GM12891 (cell line): ENCODE data around the gene DHX15. TPM values are rescaled to one million over a fixed set of nuclear protein-coding genes. Genes with fewer than 3 reads are reported as not detected.

ENCODE experiments used
- DNase-seq: peaks from one replicate; pipeline ENCODE4 v3.0.0; 2011; ENCODE audit warnings: low spot score; ENCODE audit not compliant: insufficient read length
- FAIRE-seq: peaks from 2 replicates; lab custom pipeline; 2011; peaks lifted over from hg19 to GRCh38; lab: Jason Lieb, UNC
- PAX5 ChIP-seq: IDR thresholded peaks from 2 replicates; pipeline ENCODE4 v1.6.1; 2011; ENCODE audit warnings: low read length, moderate library complexity, mild to moderate bottlenecking; ENCODE audit not compliant: insufficient read depth, severe bottlenecking
- POLR2A ChIP-seq: IDR thresholded peaks from 2 replicates; pipeline ENCODE4 v1.6.1; 2011; ENCODE audit warnings: low read depth, low read length, control low read depth
- POLR2AphosphoS5 ChIP-seq: IDR thresholded peaks from 2 replicates; pipeline ENCODE4 v1.6.1; 2011; ENCODE audit warnings: low read depth, low read length, control low read depth
- POU2F2 ChIP-seq: IDR thresholded peaks from 2 replicates; pipeline ENCODE4 v1.6.1; 2011; ENCODE audit warnings: low read depth, mild to moderate bottlenecking, control low read depth, low read length, moderate library complexity
- SPI1 ChIP-seq: IDR thresholded peaks from 2 replicates; pipeline ENCODE4 v1.6.1; 2011; ENCODE audit warnings: low read depth, low read length, control low read depth
- TAF1 ChIP-seq: IDR thresholded peaks from 2 replicates; pipeline ENCODE4 v1.6.1; 2011; ENCODE audit warnings: low read depth, low read length, control low read depth
- polyA plus RNA-seq: library from polyadenylated mRNA; unstranded; fragments of >200 nt; gene quantifications from one replicate; pipeline ENCODE4 v1.2.1, GENCODE V29; 2012; ENCODE audit warnings: low read depth, missing spikeins, inconsistent platforms; ENCODE audit not compliant: missing spikeins

Gene DHX15
- 107 TPM for polyA plus RNA-seq

DNA sequence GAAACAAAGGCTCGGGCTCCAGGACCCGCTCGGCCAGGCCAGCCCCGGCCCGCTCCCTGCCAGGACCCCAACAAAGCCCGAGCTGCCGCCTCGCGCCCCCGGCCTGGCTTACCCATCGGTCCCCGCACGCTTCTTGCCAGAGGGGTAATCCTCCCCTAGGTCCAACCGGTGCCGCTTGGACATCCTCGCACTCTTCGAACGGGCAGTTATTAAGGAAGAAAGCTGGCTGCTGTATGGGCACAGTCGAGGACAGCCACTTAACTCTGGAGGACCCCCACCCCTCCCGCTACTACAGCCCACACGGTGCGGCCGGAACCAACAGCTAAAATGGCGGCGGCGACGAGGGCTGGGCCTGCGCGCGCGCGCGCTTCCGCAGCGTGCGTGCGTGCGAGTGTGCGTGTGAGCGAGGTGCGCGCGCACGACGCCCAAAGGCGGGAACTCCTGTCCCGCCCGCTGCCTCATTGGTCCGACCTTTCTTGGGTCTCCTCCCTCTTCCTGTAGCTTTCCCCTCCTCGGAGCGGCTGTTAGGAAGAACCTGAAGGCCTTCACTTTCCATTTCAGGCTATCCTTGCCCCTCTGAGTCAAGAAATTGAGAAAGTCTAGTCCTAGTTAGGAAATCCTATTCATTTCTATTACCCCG lies at the start of gene DHX15:
Gene DHX15, minus strand, starts transcription at position 344 of the 640 bp plus-strand sequence. Its CDS starts 161 bp downstream, at position 183.
- TF ChIP-seq TAF1, result peak; percentile 77; the same call in 1 of the 2 replicates
- TF ChIP-seq SPI1, result peak; percentile 50; the same call in 1 of the 2 replicates
- TF ChIP-seq POLR2AphosphoS5, result peak; percentile 86
- TF ChIP-seq PAX5, result no peak
- TF ChIP-seq POU2F2, result no peak
- peak; percentile 79 for TF ChIP-seq POLR2A
- peak; percentile 100 for FAIRE-seq
- peak; percentile 79 for DNase-seq

DNA sequence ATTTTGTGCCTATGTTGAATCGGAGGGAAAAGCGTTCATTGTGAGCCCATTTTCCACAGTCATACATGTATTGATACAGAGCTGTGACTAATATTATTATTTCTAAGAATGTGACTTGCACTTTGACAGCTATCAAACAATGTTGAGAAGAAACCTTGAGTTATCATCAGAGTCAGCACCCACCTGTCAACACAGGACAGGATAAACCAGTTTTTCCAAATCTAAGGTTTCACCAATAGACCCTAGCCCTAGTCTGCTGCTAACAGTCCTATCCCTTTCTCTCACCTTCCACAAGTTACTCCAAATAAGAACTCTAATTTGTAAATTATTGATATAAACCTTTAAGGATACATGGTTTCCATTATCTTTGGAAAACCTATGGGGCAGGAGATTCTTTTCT lies 47.7 kb upstream of the DHX15 start:
- TF ChIP-seq POLR2AphosphoS5 (no peak), POLR2A (no peak), TAF1 (no peak), POU2F2 (no peak), SPI1 (no peak)
- DNase-seq (no peak), FAIRE-seq (no peak)

DNA sequence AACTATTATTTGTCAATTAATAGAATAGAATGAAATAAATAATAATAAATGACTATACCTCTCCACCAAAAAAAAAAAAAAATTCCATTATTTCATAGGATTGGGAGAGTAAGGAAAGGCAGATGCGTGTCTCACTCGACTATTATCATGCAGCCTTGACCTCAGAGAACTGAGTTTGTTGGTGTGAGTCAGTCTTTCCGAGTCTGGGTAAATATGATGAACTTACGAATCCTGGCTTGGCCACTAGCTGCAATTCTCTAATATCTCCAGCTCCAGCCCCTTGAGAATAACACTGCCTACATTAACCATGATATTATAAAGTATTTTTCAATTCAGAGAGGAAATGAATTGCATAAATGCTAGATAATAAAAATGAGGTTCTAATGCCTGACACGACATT lies 46.6 kb upstream of the DHX15 start:
- no peak for DNase-seq
- no peak for FAIRE-seq
- TF ChIP-seq TAF1 (no peak), POLR2AphosphoS5 (no peak), PAX5 (no peak), SPI1 (no peak), POU2F2 (no peak), POLR2A (no peak)

DNA sequence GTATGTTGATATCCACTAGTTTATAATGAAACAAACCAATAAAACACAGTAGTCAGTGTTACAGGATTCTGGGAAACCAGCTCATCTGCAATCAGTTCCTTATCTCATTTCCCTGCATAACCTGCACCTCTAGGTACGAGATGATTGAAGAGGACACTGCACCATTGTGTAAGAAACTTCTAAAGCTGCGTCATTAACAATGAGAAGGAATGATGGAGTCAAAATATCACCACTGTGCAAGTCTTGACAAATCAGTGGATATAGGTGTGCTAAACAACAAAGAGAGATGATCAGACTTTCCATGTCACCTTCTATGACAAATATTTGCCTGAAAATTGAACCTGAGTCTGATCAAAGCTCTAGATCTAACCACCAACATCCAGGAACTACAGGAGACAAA lies 40.7 kb upstream of the DHX15 start:
- no peak for DNase-seq
- TF ChIP-seq SPI1 (no peak), POLR2AphosphoS5 (no peak), POU2F2 (no peak), PAX5 (no peak), TAF1 (no peak), POLR2A (no peak)
- no peak for FAIRE-seq

DNA sequence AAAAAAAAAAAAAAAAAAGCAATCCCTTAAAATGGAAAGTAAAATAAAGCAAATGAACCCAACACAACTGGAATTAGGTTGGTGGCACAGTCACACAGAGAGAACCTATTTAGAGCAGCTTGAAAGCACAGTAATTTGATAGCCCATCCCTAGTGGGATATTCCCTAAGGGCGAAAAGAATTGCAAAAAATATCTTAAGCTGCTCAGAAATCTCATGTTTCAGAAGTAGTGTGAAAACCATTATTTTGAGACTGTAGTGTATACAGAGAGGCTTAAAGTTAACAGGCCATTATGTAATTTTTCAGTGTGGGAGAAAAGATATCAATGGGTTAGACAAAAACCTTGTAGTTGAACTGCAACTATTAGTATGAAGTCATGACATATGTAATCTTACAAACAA lies 40.0 kb upstream of the DHX15 start:
- FAIRE-seq, result no peak
- DNase-seq, result no peak

DNA sequence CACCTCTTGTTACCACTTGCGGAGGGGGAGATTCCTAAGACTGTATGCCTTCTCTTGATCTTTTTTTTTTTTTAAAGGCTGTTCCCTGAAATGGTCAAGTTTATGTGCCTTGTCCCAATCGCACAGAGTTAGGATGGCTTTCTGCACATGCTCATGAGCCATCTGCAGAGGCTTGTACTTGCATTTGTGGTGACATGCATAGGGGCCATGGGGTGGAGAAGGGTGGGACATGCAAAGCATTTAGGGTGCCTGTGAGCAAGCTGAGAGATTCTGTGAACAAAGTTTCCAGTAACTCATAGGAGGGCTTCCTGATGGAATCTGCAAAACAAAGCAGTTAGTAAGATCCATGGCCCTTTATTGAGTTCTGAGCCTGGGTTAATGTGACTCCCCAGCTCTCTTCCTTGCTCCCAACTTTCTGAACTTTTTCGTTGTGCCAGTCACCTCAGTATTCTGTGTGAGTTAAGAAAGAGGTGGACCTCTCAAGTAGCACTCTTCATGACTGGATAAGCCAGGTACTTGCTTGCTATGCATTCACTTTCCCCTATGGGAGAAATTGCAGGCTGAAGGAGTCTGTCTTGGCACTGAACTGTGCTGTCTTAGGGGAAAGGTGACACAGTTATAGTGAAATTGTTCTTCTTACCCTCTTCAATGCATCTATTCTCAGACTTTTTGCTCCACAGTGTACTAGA lies 37.9 kb upstream of the DHX15 start:
- TF ChIP-seq POU2F2 (no peak), PAX5 (no peak), POLR2A (no peak), POLR2AphosphoS5 (no peak), SPI1 (no peak), TAF1 (no peak)
- no peak for FAIRE-seq
- no peak for DNase-seq

More for the DNA sequence above, 40.0 kb upstream of the DHX15 start:
- no peak for TF ChIP-seq POLR2A
- TF ChIP-seq SPI1, result no peak
- TF ChIP-seq POU2F2, result no peak

DNA sequence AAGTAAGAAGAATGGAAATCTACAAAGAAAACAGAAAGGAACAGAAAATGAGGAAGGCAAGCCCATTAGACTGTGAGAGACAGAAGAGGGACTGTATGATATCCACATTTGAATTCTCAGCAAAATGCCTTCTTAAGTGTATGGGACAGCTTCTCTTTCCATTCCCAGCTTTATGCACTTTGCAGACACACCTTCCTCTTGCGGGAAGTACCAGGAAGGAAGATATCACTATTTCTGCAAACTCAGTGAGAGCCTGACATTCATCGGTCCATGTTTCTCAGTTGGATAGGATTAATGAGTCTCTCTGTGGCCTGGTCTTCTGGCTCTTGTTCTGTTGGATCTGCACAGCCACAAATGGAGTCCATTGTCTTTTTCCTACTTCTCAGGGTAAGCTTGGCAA lies 31.6 kb upstream of the DHX15 start:
- TF ChIP-seq SPI1 (no peak), POLR2A (no peak), TAF1 (no peak), POLR2AphosphoS5 (no peak), POU2F2 (no peak), PAX5 (no peak)
- no peak for FAIRE-seq

DNA sequence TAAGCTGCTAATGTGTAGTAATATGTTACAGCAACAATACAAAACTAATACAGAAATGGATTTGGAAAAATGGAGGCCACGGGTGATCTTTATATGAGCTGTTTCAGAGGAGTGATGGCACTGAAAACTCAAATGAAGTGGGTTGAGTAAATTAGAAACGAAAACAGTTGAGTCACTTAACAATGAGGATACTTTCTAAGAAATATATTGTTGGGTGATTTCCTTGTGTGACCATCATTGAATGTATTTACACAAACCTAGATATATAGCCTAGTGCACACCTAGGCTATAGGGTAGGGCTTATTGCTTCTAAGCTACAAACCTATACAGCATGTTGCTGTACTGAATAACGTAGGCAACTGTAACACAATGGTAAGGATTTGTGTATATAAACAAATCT lies 30.5 kb upstream of the DHX15 start:
- TF ChIP-seq POU2F2, result no peak
- no peak for TF ChIP-seq TAF1
- TF ChIP-seq POLR2AphosphoS5, result no peak
- TF ChIP-seq POLR2A, result no peak
- no peak for TF ChIP-seq SPI1
- TF ChIP-seq PAX5, result no peak
- no peak for DNase-seq
- no peak for FAIRE-seq

More for the DNA sequence above, 31.6 kb upstream of the DHX15 start:
- no peak for DNase-seq

DNA sequence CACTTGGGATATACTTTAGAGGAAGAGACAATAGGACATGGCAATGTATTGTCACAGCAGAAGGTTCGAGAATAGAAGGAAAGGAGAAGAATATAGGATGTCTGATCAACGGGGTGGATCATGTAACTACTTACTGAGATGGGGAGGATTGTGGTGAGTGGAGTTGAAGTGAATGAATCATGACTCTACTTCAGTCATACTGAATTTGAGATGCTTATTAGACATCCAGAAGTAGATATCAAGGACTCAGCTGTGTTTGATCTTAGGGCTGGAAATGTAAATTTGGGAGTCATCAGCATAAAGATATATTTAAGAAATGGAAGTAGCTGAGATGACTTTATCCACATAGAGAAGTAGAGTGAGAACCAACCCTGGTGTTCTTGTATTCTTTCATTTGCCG lies 29.1 kb upstream of the DHX15 start:
- FAIRE-seq, result no peak
- DNase-seq, result no peak
- TF ChIP-seq PAX5, result no peak
- TF ChIP-seq POLR2AphosphoS5, result no peak
- TF ChIP-seq SPI1, result no peak
- no peak for TF ChIP-seq TAF1
- no peak for TF ChIP-seq POU2F2
- no peak for TF ChIP-seq POLR2A

DNA sequence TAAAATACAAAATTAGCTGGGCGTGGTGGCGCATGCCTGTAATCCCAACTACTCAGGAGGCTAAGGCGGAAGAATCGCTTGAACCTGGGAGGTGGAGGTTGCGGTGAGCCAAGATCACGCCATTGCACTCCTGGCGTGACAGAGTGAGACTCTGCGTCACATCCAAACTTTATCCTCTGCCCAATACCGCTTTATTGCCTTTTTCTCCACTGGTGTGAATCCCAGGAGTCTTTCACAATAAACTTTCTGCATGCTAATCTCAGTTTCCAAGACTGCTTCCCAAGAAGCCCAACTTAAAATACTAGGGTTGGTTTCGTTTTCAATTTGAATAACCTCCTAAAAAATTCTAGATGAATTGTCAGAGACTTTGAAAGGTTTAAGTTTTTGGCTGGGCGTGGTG lies 27.2 kb upstream of the DHX15 start:
- DNase-seq, result no peak
- FAIRE-seq, result no peak
- no peak for TF ChIP-seq SPI1
- no peak for TF ChIP-seq PAX5
- TF ChIP-seq POLR2AphosphoS5, result no peak
- TF ChIP-seq POLR2A, result no peak
- TF ChIP-seq TAF1, result no peak
- no peak for TF ChIP-seq POU2F2
